HG03457 (cell line): ENCODE measurements around the gene SNCB.

ENCODE experiments used
- ATAC-seq: cut with Tn5 transposase; IDR thresholded peaks from one replicate; pipeline ENCODE4 v1.9.1; 2021; ENCODE audit warnings: moderate number of reproducible peaks; ENCODE audit not compliant: unreplicated experiment

SNCB gene

DNA sequence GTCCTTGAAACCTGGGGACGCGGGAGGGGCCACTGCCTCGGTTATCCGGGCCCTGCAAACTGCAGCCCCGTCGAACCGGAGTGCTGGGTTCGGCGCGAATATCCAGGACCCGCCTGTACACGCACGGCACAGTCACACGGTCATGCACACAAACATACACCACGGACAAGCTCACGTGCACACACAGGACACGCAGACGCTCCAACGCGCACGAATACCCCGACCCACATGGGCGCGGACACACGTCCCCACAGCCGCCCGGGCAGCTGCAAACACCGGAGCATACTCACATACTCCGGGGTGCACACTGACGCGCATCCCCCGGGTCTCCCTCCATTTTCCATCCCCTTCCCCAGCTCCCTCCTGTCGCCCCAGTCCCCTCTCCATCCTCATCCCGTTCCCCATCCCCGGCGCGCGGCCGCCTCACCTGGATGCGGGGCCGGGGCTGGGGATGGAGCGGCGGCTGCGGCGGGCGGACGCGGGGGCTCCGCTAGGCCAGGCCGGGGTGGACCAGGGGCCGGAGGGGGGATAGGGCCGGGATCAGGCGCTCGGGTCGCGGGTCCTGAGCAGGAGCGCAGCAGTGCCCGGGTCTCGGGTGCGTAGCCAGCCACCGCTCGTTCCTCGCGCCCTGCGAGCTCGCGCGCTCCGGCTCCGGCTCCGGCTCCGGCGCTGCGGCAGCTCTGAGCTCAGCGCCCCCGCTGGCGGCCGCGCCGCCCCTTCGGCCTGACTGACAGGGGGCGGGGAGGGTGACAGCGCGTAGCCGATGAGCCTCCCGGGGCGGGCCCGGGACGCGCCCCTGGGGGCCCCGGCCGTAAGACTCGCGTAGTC lies at the start of gene SNCB, which contains the start of gene EIF4E1B:
TSS of gene SNCB (minus strand) at position 682 of the 828 bp plus-strand sequence. CDS start 880 bp downstream, outside the sequence.
TSS of gene EIF4E1B (plus strand) at position 823 of the 828 bp plus-strand sequence. CDS start 12,113 bp downstream, outside the sequence.
- no peak for ATAC-seq

DNA sequence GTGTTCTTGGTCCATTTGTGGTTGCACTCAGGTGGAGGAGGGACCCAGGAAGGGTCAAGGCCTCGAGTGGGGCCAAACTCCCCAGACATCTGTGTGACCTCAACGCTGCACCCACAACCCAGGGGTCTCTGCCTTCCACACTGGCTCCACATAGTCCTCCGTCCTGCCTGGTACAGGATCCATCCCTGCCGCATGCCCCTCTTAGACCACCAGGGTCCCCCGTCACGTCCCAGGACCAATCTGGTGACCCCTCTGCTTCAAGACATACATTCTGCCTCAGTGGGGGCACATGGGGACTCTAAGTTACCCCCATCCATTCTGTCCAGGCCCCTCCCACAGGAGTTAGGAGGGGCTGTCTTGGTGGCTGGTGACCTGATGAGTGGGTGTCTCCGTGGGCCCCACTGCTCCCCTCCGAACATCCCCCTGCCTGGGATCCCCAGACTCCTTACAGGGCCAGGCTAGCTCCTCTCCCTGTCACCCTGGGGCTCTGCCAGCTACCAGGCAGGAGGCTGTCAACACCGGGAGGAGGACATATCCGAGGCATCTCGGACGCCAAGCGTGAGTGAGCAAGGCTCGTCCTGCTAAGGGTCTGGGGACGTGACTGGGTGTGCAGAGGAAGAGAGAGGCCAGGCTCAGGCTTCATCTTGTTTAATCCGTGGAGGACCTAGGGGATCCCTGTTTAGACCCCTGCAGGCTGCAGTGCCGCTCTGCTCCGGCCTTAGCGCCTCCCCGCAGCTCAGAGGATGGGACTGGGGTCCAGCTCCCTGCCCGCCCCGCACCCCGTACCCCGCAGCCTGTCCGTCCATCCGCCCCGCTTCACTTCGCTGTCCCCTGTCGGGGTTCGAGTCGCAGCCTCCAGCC lies 49.3 kb upstream of the SNCB start:
- ATAC-seq: no peak

DNA sequence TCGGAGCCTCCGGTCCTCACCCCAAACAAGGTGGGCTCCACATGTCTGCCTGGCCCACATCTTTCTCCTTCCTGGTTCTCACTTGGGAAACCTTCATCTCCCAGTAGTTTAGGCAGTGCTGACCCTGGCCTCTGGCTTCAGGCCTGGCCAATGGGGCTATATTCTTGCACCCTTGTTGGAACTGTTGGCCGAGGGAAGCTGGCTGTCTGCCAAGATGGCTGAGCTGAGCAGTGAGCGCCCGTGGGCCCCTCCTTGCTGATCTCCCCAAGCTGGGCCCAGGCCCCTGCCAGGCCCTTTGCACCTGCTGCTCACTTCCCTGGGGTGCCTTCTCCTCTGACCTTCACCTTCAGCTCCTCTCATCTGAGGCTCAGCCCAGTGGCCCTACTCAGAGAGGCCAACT lies 48.2 kb upstream of the SNCB start:
- ATAC-seq: no peak

- no peak for ATAC-seq
These were observed 47.0 kb upstream of the SNCB start for GRCh38 chr5:176677209-176677939.

- no peak for ATAC-seq
These were observed 46.1 kb upstream of the SNCB start for GRCh38 chr5:176676361-176676824.

- no peak for ATAC-seq
These were observed 45.5 kb upstream of the SNCB start for GRCh38 chr5:176675676-176676360.

GRCh38 chr5:176674799-176675198 lies 44.5 kb upstream of the SNCB start:
- ATAC-seq: no peak

GRCh38 chr5:176673651-176674583 lies 43.6 kb upstream of the SNCB start:
- no peak for ATAC-seq

DNA sequence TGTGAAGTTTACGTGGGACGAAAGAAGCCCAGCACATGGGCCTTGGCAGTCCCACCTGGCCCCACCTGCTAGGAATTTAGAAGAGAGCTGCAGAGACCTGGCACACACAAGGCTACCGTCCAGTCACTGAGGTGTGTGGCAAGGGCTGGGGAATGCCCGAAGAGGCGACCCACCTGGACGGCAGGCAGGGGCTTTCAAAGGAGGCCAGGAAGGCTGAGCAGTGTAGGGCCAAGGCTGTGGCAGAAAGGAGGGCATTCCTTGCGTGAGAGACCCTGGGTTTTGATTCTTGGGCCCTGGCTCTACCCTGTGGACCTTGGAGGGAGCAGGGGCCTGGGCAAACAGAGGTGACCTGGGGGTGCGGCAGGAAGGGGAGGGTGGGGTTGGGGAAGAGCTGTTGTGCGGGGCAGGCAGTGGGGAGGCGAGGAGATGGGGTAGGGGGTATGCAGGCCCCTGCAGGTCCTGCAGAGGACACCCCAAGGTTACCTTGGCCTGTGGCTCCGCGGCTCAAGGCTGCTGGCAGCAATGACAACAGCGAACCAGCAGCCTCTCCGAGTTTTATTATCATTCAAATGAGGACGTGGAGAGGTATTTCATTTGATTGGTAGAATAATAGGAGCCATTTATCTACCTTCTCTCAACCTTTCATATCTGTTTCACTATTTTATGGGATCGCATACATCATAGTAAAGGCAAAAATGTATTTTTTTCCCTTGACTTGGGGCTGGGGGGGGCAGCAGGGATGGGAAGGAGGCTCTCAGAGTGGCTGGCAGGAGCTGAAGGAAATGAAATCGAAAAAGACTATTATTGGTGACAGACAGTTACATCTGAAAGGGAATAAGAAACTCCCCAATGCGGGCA lies 41.8 kb upstream of the SNCB start:
- ATAC-seq: no peak

- no peak for ATAC-seq
These were observed 41.1 kb upstream of the SNCB start for GRCh38 chr5:176671399-176671798.

DNA sequence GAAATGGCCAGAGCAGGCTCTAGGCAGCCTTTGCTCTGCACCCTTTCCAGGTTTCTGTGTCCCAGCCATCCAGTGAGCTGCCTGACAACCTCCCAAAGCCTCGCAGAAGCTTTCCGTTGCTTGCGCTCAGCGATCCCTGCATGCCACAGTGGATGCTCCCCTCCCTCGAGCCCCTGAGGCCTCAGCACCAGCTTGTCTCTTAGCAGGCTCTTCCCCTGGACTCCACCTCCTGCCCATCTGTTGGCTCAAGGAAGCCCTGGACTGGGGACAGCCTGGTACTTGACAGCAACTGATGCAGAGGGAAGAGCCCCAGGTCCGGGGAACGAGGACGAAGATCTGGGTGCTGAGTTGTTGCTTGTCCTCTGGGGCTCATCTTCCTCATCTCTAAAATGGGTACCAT lies 40.1 kb upstream of the SNCB start:
- no peak for ATAC-seq

- no peak for ATAC-seq
These were observed 37.3 kb upstream of the SNCB start for GRCh38 chr5:176667637-176668036.

DNA sequence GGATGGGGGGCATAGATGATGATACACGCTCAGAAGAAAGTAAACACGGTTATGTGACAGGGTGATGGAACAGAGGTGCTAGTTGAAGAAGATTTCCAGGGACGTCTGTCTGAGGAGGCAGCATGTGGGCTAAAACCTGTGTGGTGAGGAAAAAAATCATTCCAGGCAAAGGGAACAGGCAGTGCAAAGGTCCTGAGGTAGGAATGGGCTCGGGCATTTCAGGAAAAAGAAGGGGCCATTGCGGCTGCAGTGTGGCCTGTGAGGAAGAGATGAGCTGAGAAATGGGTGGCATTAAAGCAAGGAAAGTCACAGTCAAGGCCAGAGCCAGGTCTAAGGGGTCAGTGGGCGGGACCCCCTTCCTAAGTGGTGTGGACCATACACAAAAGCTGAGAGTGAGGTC lies 35.2 kb upstream of the SNCB start:
- no peak for ATAC-seq

DNA sequence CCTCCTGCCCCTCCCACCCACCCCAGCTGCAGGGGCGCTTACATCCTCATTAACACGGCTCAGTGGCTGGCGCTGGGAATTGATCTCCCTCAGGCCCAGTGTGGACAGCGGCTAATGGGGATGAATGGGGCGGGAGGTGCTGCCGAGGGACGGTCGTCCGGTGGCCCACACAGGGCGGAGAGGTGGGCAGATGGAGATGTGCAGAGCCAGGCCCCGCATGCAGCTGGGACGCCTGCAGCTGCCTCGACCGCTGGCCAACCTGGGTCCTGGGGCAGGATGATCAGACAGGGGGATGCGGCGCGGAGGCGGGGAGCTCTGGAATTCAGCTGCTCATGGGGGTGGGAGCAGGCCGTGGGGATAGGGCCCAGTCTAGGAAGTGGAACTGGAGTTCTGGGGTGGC lies 34.6 kb upstream of the SNCB start:
- ATAC-seq: no peak

GRCh38 chr5:176664479-176664878 lies 34.1 kb upstream of the SNCB start:
- no peak for ATAC-seq

GRCh38 chr5:176663566-176663965 lies 33.2 kb upstream of the SNCB start:
- no peak for ATAC-seq

- no peak for ATAC-seq
These were observed 32.3 kb upstream of the SNCB start for GRCh38 chr5:176662371-176663333.
